HepG2 (cell line): ENCODE data around the gene RCOR1. TPM values are rescaled to one million over a fixed set of nuclear protein-coding genes. Genes with fewer than 3 reads are reported as not detected.
A peak's percentile ranks its signal among the peaks of the same experiment; 100 is the strongest.

Source experiments
- AGO1 ChIP-seq: fragments of 200-400 bp; formaldehyde crosslinking; IDR thresholded peaks from 2 replicates; pipeline ENCODE4 v1.6.1; 2017; ENCODE audit warnings: mild to moderate bottlenecking, low read depth, low read length, moderate library complexity; ENCODE audit not compliant: poor library complexity, severe bottlenecking
- ARNT ChIP-seq: fragments of 450-650 bp; IDR thresholded peaks from 2 replicates; pipeline ENCODE4 v1.6.1; 2017
- BRCA1 ChIP-seq: sonication (generic); formaldehyde crosslinking; IDR thresholded peaks from 2 replicates; pipeline ENCODE4 v1.4.0; 2020; ENCODE audit warnings: missing genetic modification reagents
- CCAR2 ChIP-seq: fragments of 200-400 bp; formaldehyde crosslinking; optimal IDR thresholded peaks from 2 replicates; pipeline ENCODE3; 2018; ENCODE audit warnings: low read depth, mild to moderate bottlenecking, low read length, moderate library complexity
- GABPA ChIP-seq, 2 experiments: IDR thresholded peaks; 2 replicates each; pipeline ENCODE4 v1.6.1; 2011 to 2016; ENCODE audit warnings: low read depth in 2 of 2, low read length in 1 of 2, missing biosample characterization in 1 of 2, missing genetic modification characterization in 1 of 2
- HIVEP1 ChIP-seq: sonication (generic); formaldehyde crosslinking; IDR thresholded peaks from 2 replicates; pipeline ENCODE4 v1.4.0; 2020; ENCODE audit warnings: mild to moderate bottlenecking, missing genetic modification reagents
- HMG20B ChIP-seq: conservative IDR thresholded peaks from 2 replicates; pipeline ENCODE4 v1.6.1; 2016; ENCODE audit warnings: missing genetic modification reagents, missing compliant biosample characterization
- MBNL3 ChIP-seq: fragments of 250-450 bp; sonication (Bioruptor Pico); conservative IDR thresholded peaks from 2 replicates; pipeline ENCODE4 v1.8.0; 2022; ENCODE audit warnings: mild to moderate bottlenecking, inconsistent platforms
- MYC ChIP-seq: sonication (generic); formaldehyde crosslinking; IDR thresholded peaks from 2 replicates; pipeline ENCODE4 v1.9.0; 2021; ENCODE audit warnings: missing genetic modification reagents, borderline replicate concordance
- NBN ChIP-seq: fragments of 450-650 bp; conservative IDR thresholded peaks from 2 replicates; pipeline ENCODE4 v1.6.1; 2017
- NR1H2 ChIP-seq: sonication (generic); formaldehyde crosslinking; IDR thresholded peaks from 2 replicates; pipeline ENCODE4 v1.8.1; 2022; ENCODE audit warnings: low read depth, missing genetic modification reagents, borderline replicate concordance
- PHF8 ChIP-seq: sonication (generic); formaldehyde crosslinking; IDR thresholded peaks from 2 replicates; pipeline ENCODE4 v1.5.0; 2020; ENCODE audit warnings: missing genetic modification reagents
- PITX1 ChIP-seq: sonication (generic); formaldehyde crosslinking; IDR thresholded peaks from 2 replicates; pipeline ENCODE4 v1.5.1; 2020; ENCODE audit warnings: mild to moderate bottlenecking, missing genetic modification reagents
- SNRNP70 ChIP-seq: fragments of 200-400 bp; formaldehyde crosslinking; IDR thresholded peaks from 2 replicates; pipeline ENCODE4 v1.6.1; 2017; ENCODE audit warnings: mild to moderate bottlenecking, low read depth, low read length, moderate library complexity
- ZBTB46 ChIP-seq: sonication (generic); formaldehyde crosslinking; IDR thresholded peaks from 2 replicates; pipeline ENCODE4 v1.4.0; 2020; ENCODE audit warnings: mild to moderate bottlenecking, missing genetic modification reagents, borderline replicate concordance
- ZFP37 ChIP-seq: sonication (generic); formaldehyde crosslinking; IDR thresholded peaks from 2 replicates; pipeline ENCODE4 v1.4.0; 2020; ENCODE audit warnings: missing genetic modification reagents, borderline replicate concordance
- ZFP41 ChIP-seq: sonication (generic); formaldehyde crosslinking; IDR thresholded peaks from 2 replicates; pipeline ENCODE4 v1.4.0; 2020; ENCODE audit warnings: mild to moderate bottlenecking, missing genetic modification reagents, borderline replicate concordance
- ZFP62 ChIP-seq: sonication (generic); formaldehyde crosslinking; IDR thresholded peaks from 2 replicates; pipeline ENCODE4 v1.4.0; 2020; ENCODE audit warnings: missing genetic modification reagents
- ZFP91 ChIP-seq: sonication (generic); formaldehyde crosslinking; IDR thresholded peaks from 2 replicates; pipeline ENCODE4 v1.9.0; 2022; ENCODE audit warnings: missing genetic modification reagents, mild to moderate bottlenecking, borderline replicate concordance
- ZNF12 ChIP-seq: sonication (generic); formaldehyde crosslinking; IDR thresholded peaks from 2 replicates; pipeline ENCODE4 v1.5.0; 2020; ENCODE audit warnings: missing genetic modification reagents
- ZNF7 ChIP-seq: IDR thresholded peaks from 2 replicates; pipeline ENCODE4 v1.6.1; 2016; ENCODE audit warnings: missing biosample characterization, missing genetic modification reagents
- ZNF792 ChIP-seq: IDR thresholded peaks from 2 replicates; pipeline ENCODE4 v1.6.1; 2016
- polyA plus RNA-seq, 8 experiments: library from polyadenylated mRNA; depleted of rRNA in 3 of 8; stranded (reverse) in 7 of 8; unstranded in 1 of 8; fragments of >200 nt; fragmentation: Illumina TruSeq in 4 of 8; extraction: Trizol in 4 of 8; gene quantifications; 2 replicates each; pipeline versions ENCODE4 v1.2.1 to v1.2.3, GENCODE V29; 2011 to 2016; ENCODE audit warnings: low read depth in 4 of 8, missing spikeins in 1 of 8, mixed read lengths in 1 of 8; ENCODE audit not compliant: insufficient read depth in 1 of 8
- total RNA-seq, 5 experiments: library from RNA; depleted of rRNA; stranded (reverse); fragments of >200 nt; fragmentation: Illumina TruSeq; extraction: Trizol; gene quantifications; 2 replicates each; pipeline ENCODE4 v1.2.3, GENCODE V29; 2016; ENCODE audit warnings: low read depth in 1 of 5
- TF ChIP-seq, protein P1 (sequence below): sonication (generic); formaldehyde crosslinking; IDR thresholded peaks from 2 replicates; pipeline ENCODE4 v1.5.0; 2020; ENCODE audit warnings: mild to moderate bottlenecking, missing genetic modification reagents
- TF ChIP-seq, protein P2 (sequence below): sonication (generic); formaldehyde crosslinking; IDR thresholded peaks from 2 replicates; pipeline ENCODE4 v1.4.0; 2020; ENCODE audit warnings: missing genetic modification reagents

The RCOR1 gene
- total and polyA plus RNA-seq, 2 of the 13 experiments (the other 11 are each of a cell fraction or from before 2014, with no cell fraction given), result 10.2 to 11.1 TPM

- TF ChIP-seq PITX1 (CRISPR knock-in tag) (no peak), CCAR2 (no peak), SNRNP70 (no peak), ZNF792 (CRISPR knock-in tag) (no peak), ZFP91 (CRISPR knock-in tag) (no peak; the same call in 1 of the 2 replicates), ARNT (no peak), NR1H2 (CRISPR knock-in tag) (no peak), PHF8 (CRISPR knock-in tag) (peak; percentile 82), ZFP62 (CRISPR knock-in tag) (no peak), GABPA (IDR thresholded peaks at IDR 0.05; ENCODE audit: low read depth, low read length) (peak; percentile 51), GABPA (CRISPR knock-in tag; IDR thresholded peaks at IDR 0.05; ENCODE audit: low read depth) (no peak), ZNF12 (CRISPR knock-in tag) (no peak), HIVEP1 (CRISPR knock-in tag) (no peak), ZFP41 (CRISPR knock-in tag) (no peak), MBNL3 (CRISPR knock-in tag) (no peak), ZBTB46 (0 out of 2 replicates have a peak, but pooled peaks have one; percentile 74), ZNF7 (CRISPR knock-in tag) (no peak), MYC (CRISPR knock-in tag) (peak; percentile 40; the same call in 1 of the 2 replicates), AGO1 (no peak), NBN (no peak), ZFP37 (CRISPR knock-in tag) (no peak), BRCA1 (CRISPR knock-in tag) (no peak), HMG20B (CRISPR knock-in tag) (peak; percentile 44; the same call in 1 of the 2 replicates)
- TF ChIP-seq, protein P1, sequence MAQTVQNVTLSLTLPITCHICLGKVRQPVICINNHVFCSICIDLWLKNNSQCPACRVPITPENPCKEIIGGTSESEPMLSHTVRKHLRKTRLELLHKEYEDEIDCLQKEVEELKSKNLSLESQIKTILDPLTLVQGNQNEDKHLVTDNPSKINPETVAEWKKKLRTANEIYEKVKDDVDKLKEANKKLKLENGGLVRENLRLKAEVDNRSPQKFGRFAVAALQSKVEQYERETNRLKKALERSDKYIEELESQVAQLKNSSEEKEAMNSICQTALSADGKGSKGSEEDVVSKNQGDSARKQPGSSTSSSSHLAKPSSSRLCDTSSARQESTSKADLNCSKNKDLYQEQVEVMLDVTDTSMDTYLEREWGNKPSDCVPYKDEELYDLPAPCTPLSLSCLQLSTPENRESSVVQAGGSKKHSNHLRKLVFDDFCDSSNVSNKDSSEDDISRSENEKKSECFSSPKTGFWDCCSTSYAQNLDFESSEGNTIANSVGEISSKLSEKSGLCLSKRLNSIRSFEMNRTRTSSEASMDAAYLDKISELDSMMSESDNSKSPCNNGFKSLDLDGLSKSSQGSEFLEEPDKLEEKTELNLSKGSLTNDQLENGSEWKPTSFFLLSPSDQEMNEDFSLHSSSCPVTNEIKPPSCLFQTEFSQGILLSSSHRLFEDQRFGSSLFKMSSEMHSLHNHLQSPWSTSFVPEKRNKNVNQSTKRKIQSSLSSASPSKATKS, result no peak
- TF ChIP-seq, protein P2, sequence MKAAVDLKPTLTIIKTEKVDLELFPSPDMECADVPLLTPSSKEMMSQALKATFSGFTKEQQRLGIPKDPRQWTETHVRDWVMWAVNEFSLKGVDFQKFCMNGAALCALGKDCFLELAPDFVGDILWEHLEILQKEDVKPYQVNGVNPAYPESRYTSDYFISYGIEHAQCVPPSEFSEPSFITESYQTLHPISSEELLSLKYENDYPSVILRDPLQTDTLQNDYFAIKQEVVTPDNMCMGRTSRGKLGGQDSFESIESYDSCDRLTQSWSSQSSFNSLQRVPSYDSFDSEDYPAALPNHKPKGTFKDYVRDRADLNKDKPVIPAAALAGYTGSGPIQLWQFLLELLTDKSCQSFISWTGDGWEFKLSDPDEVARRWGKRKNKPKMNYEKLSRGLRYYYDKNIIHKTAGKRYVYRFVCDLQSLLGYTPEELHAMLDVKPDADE (CRISPR knock-in tag), result no peak; the same call in 1 of the 2 replicates
Observed at GRCh38 chr14:102591944-102592762, at the start of gene RCOR1 (continued).
